Stimulated activated CD8-positive, alpha-beta memory T cell treated with anti-CD3 and anti-CD28 coated beads, Interleukin-4, amount 100 ng/mL, for 48 hours (primary cell): ENCODE results near the gene TTC29.
"Not testable (repeated sequence)": the region's sequence is repeated elsewhere in the genome, so short reads cannot be mapped to it uniquely, and the experiment has no call there.

Experiments used
- DNase-seq: peaks from one replicate; pipeline ENCODE4 v3.0.0-alpha.2; 2020

TTC29 gene

GRCh38 chr4:146852360-146852759 is 93.3 kb downstream of the TTC29 start:
- DNase-seq = no peak

DNA sequence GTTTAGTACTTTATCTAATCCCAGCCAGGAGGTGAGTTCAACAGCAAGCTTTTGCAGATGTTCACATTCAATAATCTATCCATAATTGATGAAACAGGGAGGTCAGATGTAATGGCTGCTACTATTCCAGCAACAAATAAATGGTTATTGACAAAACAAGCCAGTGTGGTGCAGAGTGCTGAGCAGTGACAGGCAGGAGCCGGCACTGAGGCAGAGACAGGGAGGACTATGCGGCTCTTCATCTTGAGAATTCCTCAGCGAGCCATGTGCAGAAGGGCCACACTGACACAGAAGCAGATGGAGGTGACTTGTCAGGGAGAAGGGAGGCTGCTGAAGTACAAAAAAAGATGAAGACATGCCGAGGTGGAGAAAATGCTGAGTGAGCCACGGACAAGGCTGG is 98.3 kb downstream of the TTC29 start:
- no peak for DNase-seq

DNA sequence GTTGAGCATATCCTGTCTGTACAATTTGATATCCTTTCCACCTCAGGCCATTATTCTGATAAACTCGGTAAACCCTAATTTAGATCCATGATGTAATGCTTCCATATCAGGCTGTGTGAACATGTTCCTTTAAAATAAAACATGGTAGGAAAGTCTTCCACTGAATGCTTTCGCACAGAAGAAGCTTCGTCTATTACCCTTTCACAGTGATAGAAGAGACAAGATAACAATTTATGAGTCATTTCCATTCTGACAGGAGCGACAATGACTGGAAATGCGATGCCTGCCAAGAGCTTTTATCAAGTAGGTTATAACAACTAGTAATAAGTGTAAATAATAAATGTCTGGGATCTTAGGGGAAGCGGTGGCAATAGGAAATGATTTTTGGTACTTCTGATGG is 98.8 kb downstream of the TTC29 start:
- no peak for DNase-seq

- no peak for DNase-seq
Observed at GRCh38 chr4:146844761-146845160, 100.9 kb downstream of the TTC29 start.

DNA sequence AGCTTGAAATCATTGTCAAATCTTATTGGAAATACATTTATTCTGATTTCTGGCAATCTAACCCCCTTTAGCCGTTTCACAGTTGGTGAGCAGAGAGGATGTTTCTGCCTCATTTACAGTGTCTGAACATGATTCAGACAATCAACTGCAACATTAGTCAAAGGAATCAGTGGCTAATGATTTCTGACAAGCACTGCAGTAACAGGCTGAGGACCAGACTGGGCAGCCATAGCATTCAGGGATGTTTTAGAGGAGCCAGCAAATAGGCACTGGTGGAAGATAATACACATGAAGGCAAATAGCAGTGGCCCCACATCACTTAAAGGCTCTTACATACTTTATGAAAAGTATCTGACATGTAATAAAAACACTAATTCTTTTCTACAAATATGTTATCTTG is 102.8 kb downstream of the TTC29 start:
- no peak for DNase-seq

GRCh38 chr4:146840731-146841130 is 104.9 kb downstream of the TTC29 start:
- DNase-seq = no peak

DNA sequence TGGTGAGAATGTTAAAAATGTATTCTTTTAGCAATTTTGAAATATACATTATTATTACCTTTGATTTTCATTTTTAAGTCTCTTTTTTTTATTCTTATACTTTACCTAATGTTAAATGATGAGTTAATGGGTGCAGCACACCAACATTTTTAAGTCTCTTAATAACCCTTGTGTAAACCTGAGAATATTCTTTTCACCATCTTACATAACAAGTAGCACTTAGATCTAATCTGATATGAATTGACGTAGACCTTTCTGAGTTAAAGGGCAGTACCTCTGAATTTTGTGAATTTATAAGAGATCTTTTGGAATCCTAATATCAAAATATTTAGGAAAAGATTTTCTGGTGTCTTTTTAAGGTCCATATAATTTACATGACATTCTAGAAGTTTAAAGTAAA is 110.6 kb downstream of the TTC29 start:
- no peak for DNase-seq

DNA sequence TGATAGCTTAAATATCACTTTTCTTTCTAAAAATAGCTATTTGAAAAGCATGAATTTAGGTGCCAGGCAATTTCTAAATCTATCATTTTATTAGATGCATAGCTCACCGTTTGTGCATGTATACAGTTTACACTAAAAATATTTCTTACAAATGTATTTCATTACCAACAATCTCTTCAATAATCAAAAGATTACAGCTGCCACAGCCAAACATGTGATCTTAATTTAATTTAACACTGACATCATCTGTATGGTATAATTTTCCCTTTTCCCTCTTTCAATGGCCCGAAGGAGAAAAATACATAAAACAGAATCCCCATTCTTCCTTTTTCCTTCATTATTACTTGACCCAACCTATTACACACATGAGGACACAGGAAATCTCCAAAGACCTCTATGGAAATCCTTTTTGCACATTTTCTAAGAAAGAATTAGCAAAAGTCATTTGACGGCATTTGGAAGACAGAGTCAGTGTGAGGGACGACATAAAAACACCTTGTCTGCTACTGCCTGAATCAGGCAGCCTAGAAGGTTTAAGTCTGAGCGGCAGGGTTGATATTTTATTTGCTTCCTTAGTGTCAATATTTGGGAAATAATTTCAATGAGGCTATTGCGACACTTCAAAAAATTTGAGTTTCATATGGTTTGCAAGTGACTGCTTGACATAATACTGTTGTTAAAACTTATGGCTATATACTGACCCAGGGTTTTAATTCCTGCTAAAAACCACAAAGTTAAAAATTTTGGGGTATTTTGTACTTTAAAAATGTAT is 111.2 kb downstream of the TTC29 start:
- no peak for DNase-seq

- DNase-seq = no peak
Observed at GRCh38 chr4:146833530-146833929, 112.1 kb downstream of the TTC29 start.

GRCh38 chr4:146822980-146823379 is 122.7 kb downstream of the TTC29 start:
- DNase-seq = not testable (repeated sequence)

GRCh38 chr4:146814750-146815149 is 130.9 kb downstream of the TTC29 start:
- DNase-seq = no peak

DNA sequence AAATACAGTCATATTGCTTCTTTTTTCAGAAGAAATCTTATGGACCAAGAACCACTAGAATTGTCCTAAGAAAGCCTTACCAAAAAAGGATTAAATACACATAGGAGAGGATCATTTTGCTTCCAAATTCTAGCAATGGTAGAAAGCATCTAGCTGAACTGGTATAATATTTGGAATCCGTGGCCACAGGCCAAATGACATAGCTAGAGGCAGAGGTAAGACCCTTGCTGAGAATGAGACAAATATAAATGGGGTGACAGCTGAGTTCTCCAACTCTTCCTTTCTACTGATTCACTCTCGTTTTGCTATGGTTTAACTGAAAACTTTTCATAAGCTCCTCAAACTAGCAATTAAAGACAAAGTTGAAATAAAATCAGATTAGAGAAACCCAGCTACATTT is 150.0 kb downstream of the TTC29 start:
- DNase-seq = no peak

- DNase-seq = no peak
Observed at GRCh38 chr4:146793727-146794126, 151.9 kb downstream of the TTC29 start.

- DNase-seq = no peak
Observed at GRCh38 chr4:146791439-146791838, 154.2 kb downstream of the TTC29 start.

DNA sequence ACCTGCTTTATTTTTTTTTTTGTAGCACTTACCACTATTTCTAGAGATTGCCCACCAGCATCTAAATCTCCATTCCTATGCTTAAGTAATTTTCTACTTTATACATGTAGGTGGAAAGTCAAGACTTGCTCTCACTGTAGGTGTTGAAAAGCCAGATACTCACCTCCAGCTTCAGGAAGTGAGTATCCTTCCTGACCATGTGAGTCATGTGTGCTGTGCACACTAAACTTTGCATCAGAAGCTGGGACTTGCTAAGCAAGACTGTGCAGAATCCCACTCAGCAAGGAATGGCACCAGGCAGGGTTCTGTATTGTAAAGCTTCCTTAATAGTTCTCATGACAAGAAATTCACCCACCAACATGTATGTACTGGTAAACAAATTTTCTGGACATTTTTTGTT is 155.1 kb downstream of the TTC29 start:
- DNase-seq = no peak

DNA sequence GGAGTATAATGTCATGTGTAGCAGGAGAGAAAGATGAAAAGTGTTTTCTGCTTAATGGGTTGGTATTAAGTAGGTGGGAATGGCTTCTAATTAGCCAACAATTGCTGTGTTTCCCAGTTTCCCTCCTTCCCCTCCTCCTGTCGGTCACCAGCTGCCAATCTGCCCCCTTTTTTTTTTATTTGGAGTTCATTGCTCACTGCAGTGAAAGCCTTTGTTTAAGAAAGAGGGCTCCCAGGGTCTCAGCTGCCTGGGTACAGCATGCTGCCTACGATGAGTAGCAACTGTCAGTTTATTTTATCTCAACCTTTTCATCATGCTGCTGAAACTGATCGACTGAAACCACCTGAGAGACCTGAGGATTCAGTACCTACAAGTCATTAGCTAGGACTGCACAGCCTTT is 157.9 kb downstream of the TTC29 start:
- DNase-seq = no peak

DNA sequence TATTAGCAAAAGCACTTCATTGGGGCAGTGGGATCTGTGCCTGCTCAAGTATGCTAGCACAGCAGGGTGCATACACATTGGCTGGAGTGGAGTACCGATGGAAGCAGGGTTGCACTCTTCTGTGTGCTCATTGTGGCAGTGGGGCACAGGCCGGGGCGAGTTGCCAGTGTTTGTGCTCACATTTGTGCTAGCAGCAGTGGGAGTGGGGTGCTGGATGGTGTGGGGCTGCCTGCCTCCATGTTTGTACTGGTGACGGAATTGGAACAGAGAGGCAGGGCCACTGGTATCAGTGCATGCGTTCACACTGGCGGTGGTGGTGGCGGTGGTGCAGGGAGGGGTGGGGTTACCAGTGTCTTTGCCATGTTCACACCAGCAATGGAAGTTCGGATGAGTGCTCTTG is 169.0 kb downstream of the TTC29 start:
- DNase-seq = no peak

- DNase-seq = no peak
Observed at GRCh38 chr4:146763560-146763959, 182.1 kb downstream of the TTC29 start.

- DNase-seq = no peak
Observed at GRCh38 chr4:146762016-146762415, 183.6 kb downstream of the TTC29 start.

GRCh38 chr4:146742416-146742815 is 203.2 kb downstream of the TTC29 start:
- DNase-seq = no peak

- DNase-seq = no peak
Observed at GRCh38 chr4:146739182-146739581, 206.5 kb downstream of the TTC29 start.

GRCh38 chr4:146723519-146723918 is 222.1 kb downstream of the TTC29 start:
- DNase-seq = not testable (repeated sequence)

- DNase-seq = no peak
Observed at GRCh38 chr4:146709956-146710355, 235.7 kb downstream of the TTC29 start.

DNA sequence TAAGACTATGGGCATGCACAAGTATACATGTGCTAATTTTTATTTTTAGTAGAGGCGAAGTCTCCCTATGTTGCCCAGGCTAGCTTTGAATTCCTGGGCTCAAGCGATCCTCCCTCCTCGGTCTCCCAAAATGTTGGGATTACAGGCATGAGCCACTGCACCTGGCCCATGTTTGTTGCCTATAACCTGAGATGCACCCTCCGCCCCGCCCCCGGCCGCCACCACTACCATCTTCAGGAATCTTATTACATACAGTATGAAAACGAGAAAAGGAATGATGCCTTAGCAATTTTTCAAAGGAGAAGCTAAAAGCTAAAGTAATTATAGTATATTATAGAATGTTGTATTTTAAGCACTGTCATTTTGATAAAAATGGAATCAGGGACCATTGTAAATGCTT is 245.8 kb downstream of the TTC29 start:
- DNase-seq = no peak

DNA sequence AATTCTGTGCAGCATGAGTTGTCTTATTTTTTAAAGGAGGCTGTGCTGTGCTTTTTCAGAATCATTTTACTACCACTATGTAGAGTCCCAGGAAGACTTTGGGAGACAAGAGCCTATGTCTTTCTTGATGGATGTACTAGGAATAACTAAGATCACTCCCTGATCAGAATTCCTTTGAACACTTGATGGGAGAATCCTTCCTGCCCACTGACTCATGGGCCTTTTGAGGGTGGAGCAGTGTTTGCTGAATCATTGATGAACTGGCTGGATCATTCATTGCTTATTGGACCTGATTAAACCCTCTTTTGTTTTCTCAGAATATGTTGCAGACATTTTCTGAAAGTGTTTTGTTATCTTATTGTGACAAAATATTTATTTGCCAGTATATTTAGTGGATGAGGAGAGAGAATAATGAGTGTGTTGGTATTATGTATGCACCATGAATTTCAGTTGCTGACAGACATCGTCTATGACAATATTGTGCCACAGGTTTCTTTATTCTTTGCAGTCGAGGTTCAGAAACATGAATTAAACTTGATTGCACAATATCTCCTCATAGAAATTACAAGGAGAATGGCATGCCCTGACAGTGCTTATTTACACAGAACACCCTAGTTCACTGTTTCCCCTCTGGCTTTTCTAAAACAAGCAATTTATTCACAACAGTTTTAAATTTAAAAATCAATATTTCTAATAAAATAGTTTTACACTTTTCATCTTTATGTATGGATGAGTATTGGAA is 270.7 kb downstream of the TTC29 start:
- DNase-seq = no peak
